ENCODE results near the gene QKI. TPM values are rescaled to one million over a fixed set of nuclear protein-coding genes. Genes with fewer than 3 reads are reported as not detected.

QKI gene
- total RNA-seq, 2 donors from 2014 or later, result 127 to 192 TPM

DNA sequence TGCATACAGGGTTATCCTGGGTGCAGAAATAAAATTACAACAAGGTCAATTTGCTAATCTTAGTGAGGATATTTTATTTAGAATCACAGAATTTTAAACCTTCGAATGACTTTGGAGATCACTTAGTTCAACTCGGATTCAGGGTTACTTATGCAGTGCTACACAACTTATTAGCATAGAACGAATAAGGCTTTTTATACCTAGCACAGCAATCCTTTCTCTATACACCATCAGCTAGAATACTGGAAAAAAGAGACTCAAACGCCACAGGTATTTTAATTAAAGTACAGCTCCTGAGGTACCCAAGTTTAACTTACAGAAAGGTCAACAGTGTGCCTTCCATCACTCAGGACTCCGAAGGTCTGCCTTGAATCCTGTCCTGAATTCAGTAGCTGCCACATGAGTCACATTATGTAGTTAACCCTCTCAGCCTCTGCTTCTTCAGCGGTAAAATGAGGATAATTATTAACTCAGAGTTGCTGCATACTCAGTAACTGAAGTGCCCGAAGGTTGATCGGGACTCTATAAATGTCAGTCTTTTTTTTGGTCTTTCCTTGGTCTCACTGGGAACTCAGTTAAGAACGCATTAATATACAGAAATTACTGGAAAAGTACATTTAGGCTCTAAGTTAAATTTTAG, 6.0 kb upstream of the QKI start:
- ATAC-seq (ENCODE audit: insufficient number of reproducible peaks, low FRiP score, low read depth) (no peak), DNase-seq (ENCODE audit: low spot score) (no peak)

DNA sequence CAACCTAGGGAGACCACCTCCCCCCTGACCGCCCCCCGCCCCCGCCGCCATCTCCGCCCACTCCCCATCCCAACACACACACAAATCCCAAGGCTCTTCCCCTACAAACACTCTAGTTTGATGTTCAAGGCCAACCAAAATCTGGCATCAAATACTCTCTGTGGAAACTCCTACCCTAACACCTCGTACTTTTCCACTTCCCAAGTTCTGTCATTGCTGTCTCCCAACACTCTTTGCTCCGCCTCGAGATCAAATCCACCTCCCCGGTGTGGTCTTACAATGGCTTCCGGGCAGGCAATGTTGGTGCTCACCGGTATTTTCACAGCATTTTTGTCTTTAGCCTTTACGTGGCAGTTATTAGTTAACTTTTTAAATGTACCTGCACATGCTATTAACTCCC, 4.8 kb upstream of the QKI start:
- no peak overlapping the region for H3K4me3 ChIP-seq
- no peaks in the 10 kb centered on the region for H3K36me3 ChIP-seq
- ATAC-seq (ENCODE audit: insufficient number of reproducible peaks, low FRiP score, low read depth) (no peak), DNase-seq (ENCODE audit: low spot score) (no peak)
- no peaks in the 10 kb centered on the region for H3K9me3 ChIP-seq
- H3K27me3 ChIP-seq (replicated peaks; ENCODE audit: insufficient read depth), result no peaks in the 10 kb centered on the region
- no peak for TF ChIP-seq CTCF (IDR thresholded peaks at IDR 0.05)
- no peak overlapping the region for H3K27ac ChIP-seq
- peaks cover 12 to 26% of the 10 kb centered on the region in 2 donors for H3K4me1 ChIP-seq (ENCODE audit: control insufficient read depth in 1 of 2, low read depth in 2 of 2)

More for the DNA sequence above, 6.0 kb upstream of the QKI start:
- Histone ChIP-seq H3K4me3 (no peak overlapping the region), H3K27ac (no peak overlapping the region), H3K4me1 (ENCODE audit: control insufficient read depth in 1 of 2, low read depth in 2 of 2) (peaks cover 12 to 26% of the 10 kb centered on the region in 2 donors), H3K36me3 (no peaks in the 10 kb centered on the region), H3K27me3 (replicated peaks; ENCODE audit: insufficient read depth) (no peaks in the 10 kb centered on the region), H3K9me3 (no peaks in the 10 kb centered on the region)
- TF ChIP-seq CTCF (IDR thresholded peaks at IDR 0.05), result no peak

- ATAC-seq (ENCODE audit: insufficient number of reproducible peaks, low FRiP score, low read depth) (no peak), DNase-seq (ENCODE audit: low spot score) (no peak)
- H3K36me3 ChIP-seq, result no peaks in the 10 kb centered on the region
- no peaks in the 10 kb centered on the region for H3K9me3 ChIP-seq
- H3K27me3 ChIP-seq (replicated peaks; ENCODE audit: insufficient read depth), result no peaks in the 10 kb centered on the region
- no peak for TF ChIP-seq CTCF (IDR thresholded peaks at IDR 0.05)
- H3K4me1 ChIP-seq (ENCODE audit: control insufficient read depth in 1 of 2, low read depth in 2 of 2), result peaks cover 0 to 10% of the 10 kb centered on the region in 2 donors
- peak overlapping the region; percentile 78 for H3K4me3 ChIP-seq
- peak overlapping the region; percentile 98 for H3K27ac ChIP-seq
Observed at GRCh38 chr6:163412341-163412740, 2.2 kb upstream of the QKI start.

DNA sequence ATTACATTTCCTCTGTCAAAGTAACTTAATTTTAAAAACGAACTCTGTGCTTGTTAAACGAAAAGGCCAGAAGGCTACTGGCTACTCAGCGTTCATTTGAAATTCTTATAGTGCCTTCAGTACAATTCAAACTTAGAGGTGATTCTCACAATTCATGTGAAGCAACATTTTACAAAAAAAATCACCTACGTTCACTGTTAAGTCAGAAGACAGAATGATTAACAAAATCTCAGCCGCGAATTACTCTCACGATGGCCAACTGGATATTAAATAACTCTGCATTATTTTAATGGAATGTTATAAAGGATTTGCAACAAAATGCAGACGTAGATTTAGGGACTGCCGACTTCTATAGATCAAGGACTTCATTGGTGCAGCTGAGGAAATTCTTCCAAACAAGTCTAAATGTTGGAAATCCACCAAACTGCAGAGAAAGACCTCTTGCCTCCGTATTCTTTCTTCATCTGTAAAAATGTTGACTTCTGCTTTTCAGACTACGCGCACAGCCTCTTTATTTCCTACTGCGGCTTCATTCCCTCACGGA, 1.6 kb upstream of the QKI start:
- Histone ChIP-seq H3K27me3 (replicated peaks; ENCODE audit: insufficient read depth) (no peaks in the 10 kb centered on the region), H3K4me1 (ENCODE audit: control insufficient read depth in 1 of 2, low read depth in 2 of 2) (peaks cover 4 to 15% of the 10 kb centered on the region in 2 donors), H3K4me3 (peak overlapping the region; percentile 78), H3K9me3 (no peaks in the 10 kb centered on the region), H3K27ac (peak overlapping the region; percentile 98), H3K36me3 (no peaks in the 10 kb centered on the region)
- no peak for DNase-seq (ENCODE audit: low spot score)
- ATAC-seq (ENCODE audit: insufficient number of reproducible peaks, low FRiP score, low read depth), result no peak
- TF ChIP-seq CTCF (IDR thresholded peaks at IDR 0.05), result no peak

- Histone ChIP-seq H3K36me3 (no peaks in the 10 kb centered on the region), H3K27me3 (replicated peaks; ENCODE audit: insufficient read depth) (no peaks in the 10 kb centered on the region), H3K4me3 (peak overlapping the region; percentile 78), H3K9me3 (no peaks in the 10 kb centered on the region), H3K4me1 (ENCODE audit: control insufficient read depth in 1 of 2, low read depth in 2 of 2) (peaks cover 4 to 19% of the 10 kb centered on the region in 2 donors), H3K27ac (peak overlapping the region; percentile 98)
- peak; percentile 69 for ATAC-seq (ENCODE audit: insufficient number of reproducible peaks, low FRiP score, low read depth)
- no peak for TF ChIP-seq CTCF (IDR thresholded peaks at IDR 0.05)
- peak; percentile 40 for DNase-seq (ENCODE audit: low spot score)
Observed at GRCh38 chr6:163413345-163414116, 987 bp upstream of the QKI start.

All from thoracic aorta (tissue), 2 donors.